HPDE6-E6E7 (cell line): Measurements from ENCODE around the gene USF1.

Experiments used
- DNase-seq: peaks from one replicate; pipeline ENCODE4 v3.0.0; 2011; ENCODE audit warnings: missing footprints; ENCODE audit errors: extremely low spot score

The USF1 gene

GRCh38 chr1:161045736-161046604, at the start of gene USF1:
Gene USF1, minus strand, starts transcription at chr1:161045977. Its CDS starts 2,702 bp downstream, at chr1:161043275.
- DNase-seq: peak; percentile 87

GRCh38 chr1:161095230-161095629, 49.5 kb upstream of the USF1 start:
- no peak for DNase-seq

GRCh38 chr1:161094481-161094880, 48.7 kb upstream of the USF1 start:
- DNase-seq: no peak

- peak; percentile 81 for DNase-seq
These were observed 46.8 kb upstream of the USF1 start for GRCh38 chr1:161092621-161093028.

- no peak for DNase-seq
These were observed 46.2 kb upstream of the USF1 start for GRCh38 chr1:161091796-161092507.

GRCh38 chr1:161091093-161091492, 45.3 kb upstream of the USF1 start:
- DNase-seq: no peak

GRCh38 chr1:161090617-161091016, 44.8 kb upstream of the USF1 start:
- no peak for DNase-seq

GRCh38 chr1:161089938-161090337, 44.2 kb upstream of the USF1 start:
- no peak for DNase-seq

- DNase-seq: peak; percentile 86
These were observed 43.6 kb upstream of the USF1 start, which contains the start of gene NECTIN4 for GRCh38 chr1:161089251-161089924. Gene NECTIN4, minus strand, starts transcription at chr1:161089558. Its CDS starts 262 bp downstream, at chr1:161089296.

GRCh38 chr1:161088587-161089110, 42.9 kb upstream of the USF1 start:
- peak; percentile 87 for DNase-seq

GRCh38 chr1:161086457-161086856, 40.7 kb upstream of the USF1 start:
- no peak for DNase-seq

GRCh38 chr1:161085165-161085564, 39.4 kb upstream of the USF1 start:
- no peak for DNase-seq

GRCh38 chr1:161084597-161084988, 38.8 kb upstream of the USF1 start:
- no peak for DNase-seq

GRCh38 chr1:161083748-161084596, 38.2 kb upstream of the USF1 start:
- no peak for DNase-seq

GRCh38 chr1:161082996-161083747, 37.4 kb upstream of the USF1 start:
- peak; percentile 95 for DNase-seq

GRCh38 chr1:161082483-161082882, 36.7 kb upstream of the USF1 start:
- no peak for DNase-seq

GRCh38 chr1:161081519-161081918, 35.7 kb upstream of the USF1 start:
- no peak for DNase-seq

GRCh38 chr1:161080441-161081405, 34.9 kb upstream of the USF1 start:
- DNase-seq: no peak

- DNase-seq: no peak
These were observed 33.8 kb upstream of the USF1 start for GRCh38 chr1:161079436-161080110.
